Endothelial cell of umbilical vein (primary cell): ENCODE measurements around the gene ARMH4. TPM values are rescaled to one million over a fixed set of nuclear protein-coding genes. Genes with fewer than 3 reads are reported as not detected.

ENCODE experiments used
- BruUV-seq: library from RNA; stranded (reverse); fragments of 400-500 nt; replicated peaks from 2 replicates; lab custom pipeline; 2021; lab: Mats Ljungman, UMichigan
- CTCF ChIA-PET: fragments of 300-600, 350-600 bp; sonication (Branson Sonifier 250); formaldehyde crosslinking; loops from one replicate; lab custom pipeline; 2021; ENCODE audit warnings: antibody characterized with exemption, inconsistent platforms; lab: Charles Lee
- POLR2A ChIA-PET: fragments of 300-600, 350-600 bp; sonication (Branson Sonifier 250); formaldehyde crosslinking; loops from one replicate; lab custom pipeline; 2021; ENCODE audit warnings: antibody characterized with exemption, inconsistent platforms; lab: Charles Lee
- DNase-seq: peaks from one replicate; pipeline ENCODE4 v3.0.0-alpha.2; 2011; ENCODE audit warnings: low read depth, low spot score
- FAIRE-seq: peaks from 2 replicates; lab custom pipeline; 2011; peaks lifted over from hg19 to GRCh38; lab: Jason Lieb, UNC
- H2AFZ ChIP-seq: 2 replicates; pipeline ENCODE4 v1.6.0; 2012; ENCODE audit warnings: low read depth, low read length, control low read depth, inconsistent platforms
- H3K27ac ChIP-seq: 2 replicates; pipeline ENCODE4 v1.5.1; 2011; ENCODE audit warnings: low read depth, mild to moderate bottlenecking, control low read depth, low read length, moderate library complexity; ENCODE audit not compliant: insufficient read depth
- H3K27me3 ChIP-seq, 2 experiments: 2 replicates each; pipeline versions ENCODE4 v1.6.0 to v1.6.1; 2011; ENCODE audit warnings: low read length in 2 of 2, mixed read lengths in 1 of 2; ENCODE audit not compliant: control insufficient read depth in 2 of 2, insufficient read depth in 2 of 2
- H3K36me3 ChIP-seq, 2 experiments: 2 replicates in 1 of 2; 3 replicates in 1 of 2; pipeline ENCODE4 v1.5.1; 2011; ENCODE audit warnings: low read length in 2 of 2, mild to moderate bottlenecking in 1 of 2, moderate library complexity in 1 of 2; ENCODE audit not compliant: control insufficient read depth in 2 of 2, insufficient read depth in 2 of 2; ENCODE audit errors: extremely low read depth in 1 of 2
- H3K4me1 ChIP-seq: 3 replicates; pipeline ENCODE4 v1.5.1; 2011; ENCODE audit warnings: mild to moderate bottlenecking, low read length; ENCODE audit not compliant: control insufficient read depth, insufficient read depth; ENCODE audit errors: extremely low read depth
- H3K4me2 ChIP-seq: 2 replicates; pipeline ENCODE4 v1.6.1; 2011; ENCODE audit warnings: low read length, control low read depth, mixed read lengths; ENCODE audit not compliant: insufficient read depth
- H3K4me3 ChIP-seq, 3 experiments: fragments of 200-600 bp in 1 of 3; sonication (generic), shearing (Covaris generic) in 1 of 3; replicated peaks in 1 of 3; 2 replicates each; pipeline ENCODE4 v1.5.1; 2011 to 2016; ENCODE audit warnings: control low read depth in 3 of 3, low read length in 3 of 3, mild to moderate bottlenecking in 2 of 3, inconsistent platforms in 1 of 3, low read depth in 1 of 3, moderate library complexity in 1 of 3; ENCODE audit not compliant: insufficient read depth in 1 of 3
- H3K79me2 ChIP-seq: 2 replicates; pipeline ENCODE4 v1.6.0; 2012; ENCODE audit warnings: low read length, inconsistent platforms; ENCODE audit not compliant: control insufficient read depth, insufficient read depth
- H3K9ac ChIP-seq: replicated peaks from 2 replicates; pipeline ENCODE3; 2011; ENCODE audit warnings: low read length, control low read depth; ENCODE audit not compliant: insufficient read depth; ENCODE audit errors: extremely low read depth
- H3K9me1 ChIP-seq: replicated peaks from 3 replicates; pipeline ENCODE4 v1.6.0; 2011; ENCODE audit warnings: mild to moderate bottlenecking, low read length; ENCODE audit not compliant: control insufficient read depth, insufficient read depth; ENCODE audit errors: extremely low read depth
- H3K9me3 ChIP-seq: replicated peaks from 2 replicates; pipeline ENCODE4 v1.5.1; 2012; ENCODE audit warnings: low read length, inconsistent platforms; ENCODE audit not compliant: control insufficient read depth, insufficient read depth
- H4K20me1 ChIP-seq: replicated peaks from 2 replicates; pipeline ENCODE3; 2011; ENCODE audit warnings: mild to moderate bottlenecking, low read length; ENCODE audit not compliant: control insufficient read depth, insufficient read depth; ENCODE audit errors: extremely low read depth
- CTCF ChIP-seq, 2 donors: IDR thresholded peaks; 1 replicate in 1 of 2; 2 replicates in 1 of 2; pipeline ENCODE4 v1.5.1; 2011; ENCODE audit warnings: low read length in 2 of 2, mild to moderate bottlenecking in 2 of 2, moderate library complexity in 2 of 2, control low read depth in 1 of 2, inconsistent platforms in 1 of 2, low read depth in 1 of 2; ENCODE audit not compliant: insufficient read depth in 1 of 2; ENCODE audit errors: extremely low read depth in 1 of 2
- EZH2 ChIP-seq: IDR thresholded peaks from 2 replicates; pipeline ENCODE4 v1.6.1; 2012; ENCODE audit warnings: borderline replicate concordance, low read depth, mild to moderate bottlenecking, moderate library complexity, low read length, inconsistent platforms; ENCODE audit not compliant: severe bottlenecking
- MAX ChIP-seq: IDR thresholded peaks from 2 replicates; pipeline ENCODE4 v1.6.1; 2011; ENCODE audit not compliant: insufficient read depth, insufficient read length
- MYC ChIP-seq: IDR thresholded peaks from one replicate; pipeline ENCODE4 v1.6.1; 2011; ENCODE audit warnings: mild to moderate bottlenecking, low read depth, low read length
- POLR2AphosphoS5 ChIP-seq: IDR thresholded peaks from 2 replicates; pipeline ENCODE4 v1.6.1; 2012; ENCODE audit warnings: low read depth, mild to moderate bottlenecking, control low read depth, low read length, moderate library complexity; ENCODE audit not compliant: insufficient read depth
- dilution Hi-C: fragments of 300-500 bp; cut with MboI; formaldehyde crosslinking; loops from one replicate; pipeline ENCODE4 v1.15.0; 2019; ENCODE audit warnings: low sequenced_read_pairs; ENCODE audit not compliant: extremely low pct_ligation_motif_present
- intact Hi-C: fragments of 100-400 bp; cut with micrococcal nuclease; formaldehyde crosslinking; loops from one replicate; pipeline ENCODE4 v1.10.0; 2022
- polyA plus RNA-seq, 4 experiments: library from polyadenylated mRNA; depleted of rRNA in 3 of 4; stranded (reverse) in 3 of 4; unstranded in 1 of 4; fragments of >200 nt; gene quantifications; 2 replicates each; pipeline versions ENCODE4 v1.2.1 to v1.2.3, GENCODE V29; 2011 to 2012; ENCODE audit warnings: missing spikeins in 1 of 4
- total RNA-seq: library from RNA; stranded (reverse); gene quantifications from 2 replicates; pipeline ENCODE4 v1.2.3, GENCODE V29; 2021

Gene ARMH4
- total and polyA plus RNA-seq, 2 donors (not counting 3 experiments of a cell fraction or from before 2014, with no cell fraction given): 1.1 to 3.0 TPM

GRCh38 chr14:58073516-58073915 lies 78.5 kb downstream of the ARMH4 start:
- Histone ChIP-seq H3K9me3 (no peaks in the 10 kb centered on the region), H3K27me3 (peaks cover 8 to 14% of the 10 kb centered on the region in 2 experiments), H3K9ac (no peak overlapping the region), H3K27ac (no peak overlapping the region), H4K20me1 (no peaks in the 10 kb centered on the region), H3K9me1 (no peaks in the 10 kb centered on the region), H3K4me3 (no peak overlapping the region), H3K4me1 (no peaks in the 10 kb centered on the region), H3K36me3 (no peaks in the 10 kb centered on the region), H2AFZ (no peak overlapping the region), H3K79me2 (no peaks in the 10 kb centered on the region), H3K4me2 (no peak overlapping the region)
- intact Hi-C loops (loop anchor here (2.0 to 10.0 kb wide), 3 partner anchors 381 to 756 kb away; partner anchors contain the start of gene NAA30), dilution Hi-C loops (no loop called here)
- TF ChIP-seq CTCF (IDR thresholded peaks at IDR 0.05; ENCODE audit: extremely low read depth in 1 of 2, insufficient read depth in 1 of 2, low read depth in 1 of 2, low read length in 2 of 2): no peak
- DNase-seq (no peak), FAIRE-seq (no peak)
- ChIA-PET CTCF (interaction anchor here (0.6 to 3.1 kb wide), 12 partner anchors 9 to 1583 kb away, joined by 3 to 24 read pairs (median 6); no protein-coding TSS in a partner anchor), POLR2A (no interaction called here)
- no TSS peak for BruUV-seq

GRCh38 chr14:58072288-58073071 lies 79.5 kb downstream of the ARMH4 start:
- DNase-seq (peak; percentile 68), FAIRE-seq (peak; percentile 74)
- Histone ChIP-seq H3K4me3 (no peak overlapping the region), H2AFZ (no peak overlapping the region), H3K79me2 (no peaks in the 10 kb centered on the region), H3K4me1 (no peaks in the 10 kb centered on the region), H3K9ac (no peak overlapping the region), H4K20me1 (no peaks in the 10 kb centered on the region), H3K9me1 (no peaks in the 10 kb centered on the region), H3K9me3 (no peaks in the 10 kb centered on the region), H3K27me3 (peaks cover 8 to 14% of the 10 kb centered on the region in 2 experiments), H3K27ac (no peak overlapping the region), H3K36me3 (no peaks in the 10 kb centered on the region), H3K4me2 (no peak overlapping the region)
- peak; percentile 50 to 67 for TF ChIP-seq CTCF (IDR thresholded peaks at IDR 0.05; ENCODE audit: extremely low read depth in 1 of 2, insufficient read depth in 1 of 2, low read depth in 1 of 2, low read length in 2 of 2)
- no peak for TF ChIP-seq MAX
- TF ChIP-seq EZH2: no peak
- no peak for TF ChIP-seq POLR2AphosphoS5
- TF ChIP-seq MYC: no peak
- no TSS peak for BruUV-seq
- CTCF ChIA-PET: interaction anchor here (0.6 to 3.1 kb wide), 16 partner anchors 10 to 1582 kb away, joined by 3 to 24 read pairs (median 4); no protein-coding TSS in a partner anchor
- POLR2A ChIA-PET: no interaction called here
- dilution Hi-C loops (no loop called here), intact Hi-C loops (loop anchor here (1.0 to 10.0 kb wide), 5 partner anchors 201 to 755 kb away; partner anchors contain the start of gene NAA30)
